GM19467 (cell line): ENCODE data around the gene DCBLD1.
"Not testable (repeated sequence)": the region's sequence is repeated elsewhere in the genome, so short reads cannot be mapped to it uniquely, and the experiment has no call there.

Source experiments
- ATAC-seq: cut with Tn5 transposase; IDR thresholded peaks from one replicate; pipeline ENCODE4 v1.9.1; 2021; ENCODE audit warnings: mild to moderate bottlenecking, moderate library complexity; ENCODE audit not compliant: unreplicated experiment

The DCBLD1 gene

DNA sequence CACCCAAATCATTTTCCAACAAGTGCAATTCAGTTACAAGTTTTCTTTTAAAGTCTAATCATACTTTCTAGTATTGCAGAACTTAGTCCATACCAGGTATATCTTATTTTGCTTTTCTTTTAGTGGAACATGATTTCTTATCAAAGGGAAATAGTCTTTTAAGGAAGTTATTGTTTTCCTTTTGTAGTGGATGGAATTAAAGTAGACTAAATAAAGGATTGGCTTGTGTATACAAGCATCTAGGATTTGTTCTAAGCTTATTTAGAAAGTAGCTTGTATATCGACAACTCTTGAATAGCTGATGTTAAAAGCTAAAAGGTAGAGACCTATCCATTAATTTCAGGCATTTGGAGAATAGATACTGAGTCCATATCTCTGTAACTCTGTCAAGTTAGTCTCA is 14.8 kb downstream of the DCBLD1 start:
- no peak for ATAC-seq

DNA sequence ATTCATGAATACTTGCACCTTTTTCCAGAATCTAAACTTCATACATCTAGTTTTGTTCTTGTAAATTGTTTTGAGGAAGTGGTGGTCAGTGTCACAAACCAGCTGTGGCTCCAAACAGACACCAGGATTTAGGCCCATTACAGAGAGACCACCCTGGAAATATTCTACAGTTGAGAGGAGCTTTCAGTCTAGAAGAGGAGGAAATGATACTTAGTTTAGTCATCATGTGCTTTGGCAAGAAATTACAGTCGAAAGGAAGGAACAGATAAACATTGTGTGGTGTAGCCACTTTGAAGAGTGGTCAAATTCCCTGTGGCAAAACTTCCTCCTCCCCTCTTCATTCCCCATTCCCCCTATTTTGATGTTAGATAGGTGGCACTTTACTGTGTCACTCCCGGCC is 15.7 kb downstream of the DCBLD1 start:
- no peak for ATAC-seq

DNA sequence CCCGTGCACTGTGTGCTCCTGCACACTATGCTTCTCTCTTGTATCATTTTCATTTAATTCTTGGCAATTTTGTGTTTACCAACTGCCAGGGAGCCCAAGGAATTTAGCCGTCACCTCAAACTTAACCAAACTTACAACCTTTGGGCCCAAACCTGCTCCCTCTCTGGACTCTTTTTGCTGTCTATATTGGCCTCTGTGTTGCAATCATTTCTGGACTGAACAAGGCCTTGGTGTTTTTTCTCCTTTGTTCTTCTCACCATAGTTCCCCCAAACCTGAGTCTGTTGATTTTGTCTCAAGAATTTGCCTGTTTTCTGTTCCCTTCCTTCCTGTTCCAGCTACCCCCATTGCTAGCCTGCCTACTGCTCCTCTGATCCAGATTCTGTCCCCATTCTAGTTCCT is 19.2 kb downstream of the DCBLD1 start:
- ATAC-seq, result no peak

DNA sequence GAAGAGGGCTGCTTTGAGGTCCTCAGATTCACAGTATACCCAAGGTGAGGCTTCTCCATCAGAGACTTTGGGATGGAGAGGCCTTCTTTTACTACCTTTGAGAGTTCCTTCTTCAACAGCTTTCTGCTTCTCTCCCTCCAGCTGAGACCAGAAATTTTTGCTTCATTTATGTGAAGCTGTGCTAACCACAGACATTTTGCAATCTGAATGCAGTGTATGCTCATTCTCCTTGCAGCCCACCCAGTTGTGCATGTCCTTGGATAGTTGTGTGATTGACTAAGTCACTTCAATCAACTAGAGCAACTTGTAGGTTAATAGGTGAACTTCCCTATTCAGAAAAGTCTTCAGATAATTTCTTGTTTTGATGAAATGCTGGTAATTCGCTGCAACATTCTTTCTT is 20.1 kb downstream of the DCBLD1 start:
- no peak for ATAC-seq

DNA sequence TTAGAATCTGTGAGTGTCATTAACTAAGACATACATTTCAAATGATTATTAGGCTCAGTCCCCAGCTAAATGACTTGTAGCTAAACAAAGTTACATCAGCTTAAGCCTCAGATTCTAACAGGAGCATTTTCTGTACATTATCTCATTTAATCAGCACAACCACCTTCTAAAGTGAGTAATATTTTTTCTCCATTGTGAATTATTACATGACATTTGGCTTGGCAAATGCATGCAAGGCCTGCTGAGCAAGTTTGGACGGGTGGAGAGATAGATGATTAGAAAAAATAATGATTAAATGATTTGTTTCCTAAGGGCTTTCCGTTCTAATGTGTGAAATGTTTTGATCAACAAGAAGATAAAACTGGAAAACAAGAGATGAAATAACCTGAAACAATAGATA is 20.7 kb downstream of the DCBLD1 start:
- no peak for ATAC-seq

DNA sequence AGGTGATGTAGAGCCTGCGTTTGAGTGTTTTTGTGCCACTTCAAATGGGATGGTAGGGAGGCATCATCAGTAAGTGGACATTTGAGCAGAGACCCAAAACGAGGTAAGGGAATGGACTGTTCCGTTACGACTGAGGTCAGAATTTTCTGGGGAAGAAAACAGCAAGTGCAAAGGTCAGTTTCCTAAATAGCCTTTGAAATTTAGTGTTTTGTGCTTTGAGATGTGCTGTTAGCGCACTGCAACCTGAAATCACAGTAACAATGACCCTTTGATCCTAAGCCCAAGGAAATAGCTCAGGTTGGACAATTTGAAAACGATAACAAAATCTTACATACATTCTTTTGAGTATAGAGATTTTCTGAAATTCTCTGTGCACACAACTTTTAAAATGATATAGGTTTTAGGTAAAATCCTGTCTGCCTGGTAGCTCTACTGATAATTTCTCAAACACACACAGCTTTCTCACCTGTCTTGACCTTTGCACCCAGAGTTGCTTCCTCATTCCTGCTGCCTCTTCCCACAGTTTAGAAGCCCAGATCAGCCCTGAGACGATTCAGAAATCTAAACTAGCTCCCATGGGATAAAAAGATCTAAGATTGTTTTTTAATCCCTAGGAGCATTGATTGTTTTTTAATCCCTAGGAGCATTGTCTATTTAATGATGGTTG is 22.1 kb downstream of the DCBLD1 start:
- ATAC-seq, result no peak

DNA sequence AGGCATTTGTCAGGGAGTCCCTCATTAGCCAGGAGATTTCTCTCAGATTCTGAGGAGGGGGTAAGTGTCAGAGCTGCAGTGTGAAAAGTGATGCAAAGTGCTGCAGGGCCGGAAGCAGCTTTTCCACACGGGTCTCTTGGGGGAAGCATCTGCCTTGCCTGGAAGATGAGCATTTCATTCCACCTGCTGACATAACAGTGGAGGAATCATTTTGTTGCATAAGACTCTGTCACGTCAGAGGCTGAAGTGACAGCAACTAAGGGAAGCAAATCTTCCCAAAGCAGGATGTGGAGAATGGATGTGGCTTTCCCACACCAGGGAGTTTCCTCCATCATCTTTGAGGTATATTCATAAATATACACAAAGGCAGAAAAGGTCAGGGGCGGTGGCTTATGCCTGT is 22.8 kb downstream of the DCBLD1 start:
- ATAC-seq, result no peak

DNA sequence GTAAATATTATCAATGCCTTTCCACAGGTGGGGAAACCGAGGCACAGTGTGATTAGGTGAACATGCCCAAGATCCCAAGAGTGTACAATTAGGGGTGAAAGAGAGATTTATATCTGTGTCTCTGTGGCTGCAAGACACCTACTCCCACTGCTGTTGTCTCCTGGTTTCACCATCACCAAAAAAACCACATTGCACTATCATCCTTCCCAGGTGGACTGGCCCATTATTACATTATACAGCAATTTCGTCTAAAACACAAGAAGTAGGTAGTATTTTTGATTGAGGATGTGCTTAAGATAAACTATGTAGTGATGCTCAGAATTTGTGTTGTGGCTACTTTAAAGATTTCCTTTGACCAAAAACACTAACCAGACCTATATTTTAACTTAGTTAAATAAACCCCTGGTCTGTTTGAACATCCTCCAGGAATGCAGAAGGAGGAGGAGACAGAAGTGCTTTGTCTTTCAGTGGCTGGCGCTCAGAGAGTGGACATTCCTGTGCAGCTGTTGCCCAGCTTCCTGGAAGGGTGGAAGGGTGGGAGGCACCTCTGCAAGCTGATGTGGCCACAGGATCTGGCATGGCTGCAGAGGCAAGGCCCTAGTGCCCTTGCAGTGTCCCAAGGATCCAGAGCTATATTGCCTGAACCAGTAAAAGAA is 23.8 kb downstream of the DCBLD1 start:
- ATAC-seq, result no peak

DNA sequence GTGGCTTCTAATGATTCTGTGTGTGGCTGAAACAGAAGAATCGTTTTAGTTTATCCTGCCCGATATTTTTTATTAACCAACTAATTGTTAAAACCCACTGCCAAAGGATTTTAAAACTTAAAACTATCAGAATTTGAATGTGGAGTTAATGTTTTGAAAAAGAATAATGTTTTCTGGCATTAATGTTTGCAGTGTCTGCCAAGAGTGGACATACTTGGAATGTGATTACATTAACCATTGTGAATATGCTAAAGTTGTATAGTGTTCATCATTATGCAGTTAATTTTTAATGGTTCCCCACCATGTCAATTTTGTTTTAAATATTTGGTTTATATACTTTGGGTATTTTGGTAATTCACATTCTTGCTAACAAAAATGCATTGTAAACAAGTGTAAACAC is 24.4 kb downstream of the DCBLD1 start:
- ATAC-seq, result no peak

DNA sequence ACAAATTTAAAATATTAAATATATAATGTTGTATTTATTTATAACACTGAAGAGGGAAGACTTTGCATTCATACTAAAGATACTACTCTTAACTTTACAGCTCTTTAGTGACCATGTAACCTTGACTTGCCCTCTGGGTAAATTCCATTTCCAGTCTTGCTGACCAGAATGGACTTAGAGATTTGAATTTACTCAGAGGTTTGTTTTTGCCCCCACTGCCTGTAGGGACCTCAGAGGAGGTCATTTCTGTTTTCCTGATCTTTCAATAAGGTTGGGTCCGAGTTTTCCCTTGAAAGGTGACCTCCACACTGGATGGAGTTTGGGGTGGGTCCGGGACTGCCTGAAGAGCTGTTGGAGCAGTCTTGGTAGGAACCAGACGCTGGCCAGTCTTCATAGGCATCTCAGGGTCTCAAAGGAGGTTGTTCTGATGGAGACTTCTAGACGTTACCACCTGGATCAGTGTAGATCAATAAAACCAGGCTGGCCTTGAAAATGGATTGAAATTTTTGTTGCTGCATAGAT is 26.0 kb downstream of the DCBLD1 start:
- no peak for ATAC-seq

DNA sequence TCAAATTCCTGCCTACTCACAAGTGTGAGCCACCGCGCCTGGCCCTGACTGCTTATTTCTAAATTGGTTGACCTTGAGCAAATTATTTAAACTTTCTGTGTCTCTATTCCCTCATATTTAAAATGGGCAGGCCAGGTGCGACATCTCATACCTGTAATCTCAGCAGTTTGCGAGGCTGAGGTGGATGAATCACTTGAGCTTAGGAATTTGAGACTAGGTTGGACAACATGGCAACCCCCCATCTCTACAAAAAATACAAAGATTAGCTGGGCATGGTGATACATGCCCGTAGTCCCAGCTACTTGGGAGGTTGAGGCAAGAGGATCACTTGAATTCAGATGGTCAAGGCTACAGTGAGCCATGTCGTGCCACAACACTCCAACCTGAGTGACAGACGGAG is 26.5 kb downstream of the DCBLD1 start:
- no peak for ATAC-seq

DNA sequence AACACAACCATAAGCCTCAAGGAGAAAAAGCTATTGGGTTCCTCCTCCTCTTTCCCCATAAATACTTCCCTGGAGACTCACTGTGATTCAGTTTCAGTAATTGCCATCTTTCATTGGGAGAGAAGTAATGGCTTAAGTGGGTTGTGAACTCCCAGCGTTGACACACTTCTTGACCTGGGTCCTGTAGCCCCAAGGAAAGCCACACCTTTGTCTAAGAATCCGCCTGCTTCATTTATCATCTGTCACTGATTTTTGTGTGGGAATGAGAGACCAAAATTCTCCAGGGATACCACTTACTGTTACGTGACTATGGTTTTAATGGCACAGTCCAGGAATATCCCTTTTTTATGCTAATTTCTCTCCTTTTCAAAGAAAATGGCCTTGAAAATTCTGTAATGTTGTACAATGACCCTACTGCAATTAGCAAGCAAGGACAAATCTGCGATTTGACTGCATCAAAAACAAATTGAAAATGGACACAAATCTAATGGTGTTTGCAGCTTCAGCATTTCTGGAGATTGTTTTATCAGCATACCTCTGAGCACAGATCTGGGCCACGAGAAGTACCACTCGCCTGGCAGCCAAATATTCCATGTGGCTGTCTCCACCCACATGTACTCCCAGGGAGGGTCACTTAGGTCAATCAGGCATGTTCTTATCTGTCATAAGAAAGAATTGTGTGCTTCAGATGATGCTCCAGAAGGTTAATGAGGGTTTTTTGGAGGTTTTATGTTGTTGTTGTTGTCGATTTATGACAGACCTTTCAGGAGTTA is 29.8 kb downstream of the DCBLD1 start:
- no peak for ATAC-seq

DNA sequence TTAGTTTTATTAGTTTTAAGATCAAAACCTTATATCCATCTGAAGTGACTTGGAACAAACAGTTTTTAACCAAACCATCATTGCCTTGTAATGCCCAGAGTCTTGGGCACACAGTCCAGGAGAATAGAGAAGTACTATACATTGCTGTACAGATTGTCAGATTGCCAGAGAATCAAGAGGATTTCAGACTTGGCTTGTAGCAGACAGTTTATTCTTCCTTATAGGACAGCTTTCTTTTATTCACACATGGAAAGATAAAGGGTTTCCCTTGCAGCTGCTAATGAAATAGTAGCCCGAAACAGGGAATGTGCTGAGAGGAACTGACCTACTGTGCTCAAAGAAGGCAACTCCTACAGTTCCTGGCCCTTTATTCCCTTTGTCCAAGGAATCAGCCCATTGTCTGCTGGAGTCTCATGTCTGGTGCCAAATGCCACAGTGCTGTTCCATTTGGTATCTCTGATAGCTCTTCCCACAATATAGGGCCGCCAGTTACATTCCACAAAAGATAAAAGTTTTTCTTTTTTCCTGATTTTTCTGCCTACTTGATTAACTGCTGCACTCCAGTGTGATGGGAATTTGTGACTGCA is 30.6 kb downstream of the DCBLD1 start:
- no peak for ATAC-seq

DNA sequence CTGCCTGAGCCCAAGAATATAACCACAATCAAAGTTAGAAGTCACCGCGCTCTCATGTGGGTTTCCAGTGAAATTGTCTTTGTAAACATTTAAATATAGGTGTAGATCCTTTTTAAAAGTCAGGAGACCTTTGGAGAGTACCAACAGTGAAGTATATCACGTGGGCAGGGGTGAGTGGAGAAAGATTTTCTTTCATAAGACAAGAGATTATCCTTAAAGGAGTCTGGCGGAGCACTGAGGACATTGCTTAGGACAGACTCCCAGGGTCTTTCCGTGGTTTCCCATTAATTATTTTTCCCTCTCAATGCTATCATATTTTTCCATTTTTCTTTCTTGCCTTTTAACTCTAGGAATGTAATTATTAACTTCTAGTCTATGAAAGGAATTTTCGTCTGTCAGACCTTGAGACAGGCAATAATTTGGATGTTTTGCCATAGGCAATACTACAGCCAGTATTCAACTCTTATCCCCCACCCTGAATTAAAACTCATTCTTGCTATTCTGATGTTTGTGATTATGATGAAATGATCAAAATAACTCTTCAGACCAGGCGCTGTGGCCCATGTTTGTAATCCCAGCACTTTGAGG is 31.4 kb downstream of the DCBLD1 start:
- ATAC-seq, result no peak

DNA sequence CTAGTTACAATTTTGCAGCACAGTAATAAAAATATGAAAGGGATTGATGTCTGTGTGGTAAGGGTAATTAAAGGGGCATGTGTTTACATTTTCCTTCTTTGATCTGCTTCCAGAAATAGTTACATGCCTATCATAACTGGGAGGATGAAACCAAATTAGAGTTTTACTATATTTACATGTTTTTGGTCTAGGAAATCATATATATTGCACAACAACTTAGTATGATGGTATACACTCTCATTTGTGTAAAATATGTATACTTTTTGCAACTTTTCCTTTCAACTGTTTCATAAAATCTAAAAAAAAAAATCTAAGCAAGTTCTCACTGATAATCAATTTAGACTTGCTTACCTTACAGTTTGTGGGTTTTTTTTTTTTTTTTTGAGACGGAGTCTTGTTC is 32.2 kb downstream of the DCBLD1 start:
- no peak for ATAC-seq

DNA sequence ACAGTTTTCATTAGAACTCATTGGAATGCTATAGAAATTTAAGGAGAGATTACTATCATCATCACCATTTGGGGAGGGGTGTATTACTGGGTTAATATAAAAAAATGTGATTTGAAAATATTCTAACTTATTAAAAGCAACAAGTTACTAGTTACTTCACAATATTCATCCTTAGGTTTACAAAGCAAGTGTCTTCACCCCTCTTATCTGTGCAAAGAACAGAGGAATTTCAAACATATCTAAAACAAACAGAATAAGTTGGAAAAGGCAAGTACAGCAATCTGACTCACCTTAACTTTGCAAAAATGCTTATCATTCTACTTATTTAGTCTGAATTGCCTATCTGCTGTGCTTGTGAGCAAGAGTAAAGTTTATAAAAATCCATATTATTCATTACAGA is 32.9 kb downstream of the DCBLD1 start:
- no peak for ATAC-seq

DNA sequence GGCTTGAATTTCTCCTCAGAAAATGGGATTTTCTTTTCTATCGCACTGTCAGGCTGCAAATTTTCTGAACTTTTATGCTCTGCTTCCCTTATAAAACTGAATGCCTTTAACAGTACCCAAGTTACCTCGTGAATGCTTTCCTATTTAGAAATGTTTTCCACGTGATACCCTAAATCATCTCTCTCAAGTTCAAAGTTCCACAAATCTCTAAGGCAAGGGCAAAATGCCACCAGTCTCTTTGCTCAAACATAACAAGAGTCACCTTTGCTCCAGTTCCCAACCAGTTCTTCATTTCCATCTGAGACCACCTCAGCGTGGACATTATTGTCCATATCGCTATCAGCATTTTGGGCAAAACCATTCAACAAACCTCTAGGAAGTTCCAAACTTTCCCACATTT is 35.5 kb downstream of the DCBLD1 start:
- ATAC-seq, result not testable (repeated sequence)

DNA sequence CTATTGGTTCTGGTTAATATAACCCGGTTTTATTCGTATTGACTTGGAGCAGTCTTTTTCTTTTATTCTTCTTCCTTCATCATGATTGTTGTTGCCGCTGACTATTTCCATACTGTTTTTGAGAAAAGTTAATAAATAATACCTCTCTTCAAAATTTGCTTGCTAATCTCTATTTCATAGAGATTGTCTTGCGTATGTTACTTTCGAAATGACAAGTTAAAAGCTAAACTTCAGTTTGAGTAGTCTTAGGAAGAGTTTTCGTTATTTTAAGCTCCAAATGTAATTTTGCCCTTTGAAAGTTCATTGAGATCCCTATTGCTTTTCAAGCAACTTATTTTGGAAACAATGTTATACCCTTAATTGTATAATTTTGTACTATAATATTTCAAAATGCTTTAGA is 36.4 kb downstream of the DCBLD1 start:
- ATAC-seq, result no peak

DNA sequence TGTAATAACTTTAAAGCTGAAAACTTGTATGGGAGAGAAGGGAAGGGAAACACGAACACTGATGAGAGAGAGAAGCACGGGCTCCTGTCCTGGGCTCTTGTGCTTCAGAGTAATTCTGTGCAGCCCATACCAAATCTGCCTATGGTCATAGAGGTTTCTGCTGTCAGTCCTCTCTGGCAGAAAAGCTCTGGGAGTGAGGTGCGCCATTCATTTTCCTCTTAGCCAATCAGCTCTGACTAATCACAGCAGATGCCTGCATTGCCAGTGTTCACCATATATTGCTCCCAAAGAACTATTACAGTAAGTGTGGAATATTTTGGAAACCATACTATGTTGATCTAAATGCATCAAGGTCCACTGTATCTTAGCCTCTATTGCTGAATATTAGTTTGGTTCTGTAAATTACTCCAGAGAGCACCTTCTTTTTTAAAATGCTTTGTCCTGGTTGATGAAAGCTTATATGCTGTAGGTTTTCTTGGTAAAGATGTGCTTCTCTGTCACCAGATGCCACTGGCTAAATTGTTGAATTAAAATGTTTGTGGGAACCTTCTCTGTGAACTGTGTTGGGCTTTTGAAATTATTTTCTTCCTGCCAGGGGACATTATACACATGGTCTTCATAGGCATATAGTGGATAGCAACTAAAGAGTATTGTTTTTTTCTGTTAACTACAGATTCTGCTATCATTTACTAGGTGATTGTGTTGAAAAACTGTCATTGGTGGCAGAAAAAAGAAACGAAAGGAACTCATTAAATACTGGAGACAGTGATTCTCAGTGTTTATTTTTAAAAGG is 38.3 kb downstream of the DCBLD1 start:
- no peak for ATAC-seq

DNA sequence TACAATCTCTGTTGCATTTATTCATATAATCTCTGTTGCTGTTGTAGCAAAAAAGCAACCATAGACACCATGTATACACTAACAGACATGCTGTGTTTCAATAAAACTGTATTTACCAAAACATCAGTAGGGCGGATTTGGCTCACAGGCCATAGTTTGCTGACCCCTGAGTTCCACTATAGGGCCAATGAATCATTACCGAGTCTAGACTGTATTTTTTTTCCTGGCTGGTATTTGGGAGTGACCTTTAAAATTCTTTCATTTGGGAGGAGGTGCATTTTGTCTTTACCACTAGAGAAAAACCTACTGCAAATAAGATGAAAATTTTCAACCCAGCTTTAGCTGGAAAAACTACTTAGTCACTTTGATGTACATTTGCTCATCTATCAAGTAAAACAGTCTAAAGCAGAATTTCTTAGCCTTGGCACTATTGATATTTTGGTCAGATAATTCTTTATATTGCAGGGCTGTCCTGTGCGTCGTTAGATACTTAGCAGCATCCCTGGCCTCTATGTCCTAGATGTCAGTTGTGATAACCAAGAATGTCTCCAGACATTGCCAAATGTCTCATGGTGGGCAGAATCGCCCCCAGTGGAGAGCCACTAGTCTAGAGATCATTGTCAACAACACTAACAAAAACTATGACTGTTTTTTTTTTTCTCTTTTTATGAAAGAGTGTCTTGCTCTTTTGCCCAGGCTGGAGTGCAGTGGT is 39.5 kb downstream of the DCBLD1 start:
- no peak for ATAC-seq
